SK-N-MC (cell line): ENCODE results near the gene TXLNA.

ENCODE experiments used
- EZH2 ChIP-seq: fragments of 200-600 bp; sonication (generic); IDR thresholded peaks from one replicate; pipeline ENCODE4 v1.6.1; 2017; ENCODE audit warnings: antibody characterized with exemption
- POLR2AphosphoS5 ChIP-seq: IDR thresholded peaks from 2 replicates; pipeline ENCODE4 v1.6.1; 2012; ENCODE audit warnings: mild to moderate bottlenecking, low read depth, low read length, borderline replicate concordance

GRCh38 chr1:32172621-32173245 lies 6.7 kb upstream of the TXLNA start:
- no peak for TF ChIP-seq POLR2AphosphoS5
- no peak for TF ChIP-seq EZH2
